NCI-H1417 (cell line): ENCODE data around the gene BAIAP3.
A peak's percentile ranks its signal among the peaks of the same experiment; 100 is the strongest.
"Not testable (repeated sequence)": the region's sequence is repeated elsewhere in the genome, so short reads cannot be mapped to it uniquely, and the experiment has no call there.

Experiments
- DNase-seq, 3 experiments: peaks; one replicate each; lab custom pipeline; 2025; lab: John Stamatoyannopoulos, UW

The BAIAP3 gene

GRCh38 chr16:1333149-1333812 lies at the start of gene BAIAP3:
Gene BAIAP3 (plus strand): TSS chr16:1333645. CDS start chr16:1338550, 4,905 bp downstream.
- peak; percentile 45 to 49 (median 46) for DNase-seq

GRCh38 chr16:1283996-1284616 lies 49.3 kb upstream of the BAIAP3 start:
- DNase-seq: no peak

GRCh38 chr16:1285669-1286512 lies 47.6 kb upstream of the BAIAP3 start:
- no peak for DNase-seq

GRCh38 chr16:1286513-1287094 lies 46.8 kb upstream of the BAIAP3 start:
- DNase-seq: no peak

- DNase-seq: peak in 1 of 3 experiments; percentile 25
Observed at GRCh38 chr16:1287982-1288670, 45.3 kb upstream of the BAIAP3 start.

GRCh38 chr16:1288813-1289476 lies 44.5 kb upstream of the BAIAP3 start:
- DNase-seq: peak; percentile 26 to 84 (median 69)

GRCh38 chr16:1289477-1289866 lies 44.0 kb upstream of the BAIAP3 start:
- no peak for DNase-seq

- DNase-seq: no peak
Observed at GRCh38 chr16:1290063-1290501, 43.4 kb upstream of the BAIAP3 start.

- peak in 2 of 3 experiments; percentile 79 to 84 for DNase-seq
Observed at GRCh38 chr16:1290860-1291575, 42.4 kb upstream of the BAIAP3 start.

GRCh38 chr16:1291576-1291974 lies 41.9 kb upstream of the BAIAP3 start:
- DNase-seq: peak; percentile 67 to 89 (median 87)

GRCh38 chr16:1292208-1292607 lies 41.2 kb upstream of the BAIAP3 start:
- not testable (repeated sequence) for DNase-seq

GRCh38 chr16:1292808-1293207 lies 40.6 kb upstream of the BAIAP3 start:
- not testable (repeated sequence) for DNase-seq

GRCh38 chr16:1293921-1294656 lies 39.4 kb upstream of the BAIAP3 start:
- no peak for DNase-seq

- DNase-seq: no peak
Observed at GRCh38 chr16:1295465-1295864, 38.0 kb upstream of the BAIAP3 start.

GRCh38 chr16:1296688-1297017 lies 36.8 kb upstream of the BAIAP3 start:
- not testable (repeated sequence) for DNase-seq

GRCh38 chr16:1297018-1297696 lies 36.3 kb upstream of the BAIAP3 start:
- DNase-seq: peak in 2 of 3 experiments; percentile 9 to 31

- no peak for DNase-seq
Observed at GRCh38 chr16:1298406-1298805, 35.0 kb upstream of the BAIAP3 start.

GRCh38 chr16:1299012-1299867 lies 34.2 kb upstream of the BAIAP3 start:
- DNase-seq: no peak
